Fibroblast of pulmonary artery (primary cell): ENCODE data around the gene ASPDH.

Experiments
- DNase-seq: peaks from one replicate; pipeline ENCODE4 v3.0.0-alpha.2; 2010; ENCODE audit warnings: low read depth
- H3K4me3 ChIP-seq: replicated peaks from 2 replicates; pipeline ENCODE4 v1.5.1; 2011; ENCODE audit warnings: low read depth, mild to moderate bottlenecking, control low read depth, low read length, moderate library complexity
- TF ChIP-seq, protein P1 (sequence below): IDR thresholded peaks from 2 replicates; pipeline ENCODE4 v1.5.1; 2011; ENCODE audit warnings: mild to moderate bottlenecking, control low read depth, low read length, inconsistent platforms; ENCODE audit errors: missing control alignments

The ASPDH gene

DNA sequence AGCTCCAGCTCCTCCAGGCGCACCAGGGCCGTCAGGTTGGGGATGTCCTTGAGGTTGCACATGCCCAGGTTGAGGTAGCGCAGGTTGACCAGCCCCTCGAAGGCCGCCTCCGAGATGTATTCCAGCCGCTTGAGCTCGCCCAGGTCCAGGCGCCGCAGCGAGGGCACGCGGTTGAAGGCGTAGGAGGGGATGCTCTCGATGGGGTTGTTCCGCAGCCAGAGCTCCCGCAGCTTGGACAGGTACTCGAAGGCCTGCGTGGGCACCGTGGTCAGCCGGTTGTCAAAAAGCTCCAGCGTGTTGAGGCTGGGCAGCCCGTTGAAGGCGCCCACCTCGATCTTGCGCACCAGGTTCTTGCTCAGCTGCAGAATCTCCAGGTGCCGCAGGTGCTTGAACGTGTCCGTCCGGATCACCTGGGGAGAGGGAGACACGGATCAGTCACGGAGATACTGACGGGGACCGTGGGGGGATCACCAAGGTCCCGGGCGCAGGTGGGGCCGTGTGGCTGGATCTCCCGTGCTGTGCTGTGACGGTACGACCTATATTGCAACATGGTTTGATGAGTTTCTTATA lies 5.4 kb upstream of the ASPDH start:
- no peak overlapping the region for H3K4me3 ChIP-seq
- no peak for DNase-seq
- TF ChIP-seq, protein P1, sequence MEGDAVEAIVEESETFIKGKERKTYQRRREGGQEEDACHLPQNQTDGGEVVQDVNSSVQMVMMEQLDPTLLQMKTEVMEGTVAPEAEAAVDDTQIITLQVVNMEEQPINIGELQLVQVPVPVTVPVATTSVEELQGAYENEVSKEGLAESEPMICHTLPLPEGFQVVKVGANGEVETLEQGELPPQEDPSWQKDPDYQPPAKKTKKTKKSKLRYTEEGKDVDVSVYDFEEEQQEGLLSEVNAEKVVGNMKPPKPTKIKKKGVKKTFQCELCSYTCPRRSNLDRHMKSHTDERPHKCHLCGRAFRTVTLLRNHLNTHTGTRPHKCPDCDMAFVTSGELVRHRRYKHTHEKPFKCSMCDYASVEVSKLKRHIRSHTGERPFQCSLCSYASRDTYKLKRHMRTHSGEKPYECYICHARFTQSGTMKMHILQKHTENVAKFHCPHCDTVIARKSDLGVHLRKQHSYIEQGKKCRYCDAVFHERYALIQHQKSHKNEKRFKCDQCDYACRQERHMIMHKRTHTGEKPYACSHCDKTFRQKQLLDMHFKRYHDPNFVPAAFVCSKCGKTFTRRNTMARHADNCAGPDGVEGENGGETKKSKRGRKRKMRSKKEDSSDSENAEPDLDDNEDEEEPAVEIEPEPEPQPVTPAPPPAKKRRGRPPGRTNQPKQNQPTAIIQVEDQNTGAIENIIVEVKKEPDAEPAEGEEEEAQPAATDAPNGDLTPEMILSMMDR: no peak

DNA sequence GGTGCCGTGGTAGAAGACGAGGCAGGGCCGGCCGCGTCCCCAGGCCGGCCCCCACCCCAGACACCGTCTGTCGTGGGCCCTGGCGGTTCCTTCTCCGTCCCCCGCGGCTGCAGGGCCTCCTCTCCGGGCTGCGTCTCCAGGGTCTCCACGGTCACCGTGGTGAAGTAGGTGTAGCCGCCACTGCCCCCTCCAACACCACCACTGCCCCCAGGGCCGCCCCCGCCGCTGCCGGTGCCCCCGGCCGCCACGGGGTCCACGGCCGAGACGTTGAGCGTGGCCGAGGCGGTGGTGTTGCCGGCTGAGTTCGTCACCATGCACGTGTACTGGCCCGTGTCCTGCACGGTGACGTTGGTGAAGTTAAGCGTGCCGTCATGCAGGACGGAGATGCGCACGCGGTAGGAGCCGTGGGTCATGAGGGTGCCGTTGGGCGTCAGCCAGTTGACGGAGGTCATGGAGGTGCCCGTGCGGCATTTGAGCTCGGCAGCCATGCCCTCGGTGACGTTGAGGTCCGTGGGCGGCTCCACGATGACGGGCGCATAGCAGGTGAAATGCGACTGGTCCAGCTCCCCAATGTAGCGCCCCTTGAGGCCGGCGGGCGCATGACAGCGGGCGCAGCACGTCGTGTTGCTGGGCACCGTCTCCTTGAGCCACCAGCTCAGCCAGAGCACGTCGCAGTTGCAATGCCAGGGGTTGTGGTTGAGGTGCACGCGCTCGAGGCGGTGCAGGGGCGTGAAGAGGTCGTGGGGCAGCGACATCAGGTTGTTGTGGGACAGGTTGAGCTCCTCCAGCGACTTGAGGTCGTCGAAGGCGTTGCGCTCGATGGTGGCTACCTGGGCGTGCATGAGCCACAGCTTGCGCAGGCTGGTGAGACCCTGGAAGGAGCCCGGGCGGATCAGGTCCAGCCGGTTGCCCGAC lies 4.6 kb upstream of the ASPDH start:
- no peak for DNase-seq
- TF ChIP-seq, protein P1: no peak
- H3K4me3 ChIP-seq: no peak overlapping the region

DNA sequence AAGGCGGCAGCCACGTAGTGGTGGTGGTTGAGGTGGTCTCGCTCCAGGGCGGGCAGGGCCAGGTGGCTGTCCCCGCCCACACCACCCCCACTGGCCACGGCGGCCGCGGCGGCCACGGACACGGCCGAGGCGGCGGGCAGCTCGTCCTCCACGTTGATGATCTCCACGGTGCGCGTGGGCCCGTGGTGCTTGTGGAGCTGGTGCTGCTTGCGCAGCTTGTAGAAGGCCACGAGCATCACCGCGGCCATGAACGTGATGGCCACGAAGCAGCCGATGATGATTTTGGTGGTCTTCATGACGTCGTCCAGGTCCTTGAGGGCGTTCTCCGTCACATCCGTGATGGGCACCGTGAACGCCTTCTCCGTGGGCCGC lies 4.0 kb upstream of the ASPDH start:
- TF ChIP-seq, protein P1: no peak
- H3K4me3 ChIP-seq: no peak overlapping the region
- DNase-seq: no peak

DNA sequence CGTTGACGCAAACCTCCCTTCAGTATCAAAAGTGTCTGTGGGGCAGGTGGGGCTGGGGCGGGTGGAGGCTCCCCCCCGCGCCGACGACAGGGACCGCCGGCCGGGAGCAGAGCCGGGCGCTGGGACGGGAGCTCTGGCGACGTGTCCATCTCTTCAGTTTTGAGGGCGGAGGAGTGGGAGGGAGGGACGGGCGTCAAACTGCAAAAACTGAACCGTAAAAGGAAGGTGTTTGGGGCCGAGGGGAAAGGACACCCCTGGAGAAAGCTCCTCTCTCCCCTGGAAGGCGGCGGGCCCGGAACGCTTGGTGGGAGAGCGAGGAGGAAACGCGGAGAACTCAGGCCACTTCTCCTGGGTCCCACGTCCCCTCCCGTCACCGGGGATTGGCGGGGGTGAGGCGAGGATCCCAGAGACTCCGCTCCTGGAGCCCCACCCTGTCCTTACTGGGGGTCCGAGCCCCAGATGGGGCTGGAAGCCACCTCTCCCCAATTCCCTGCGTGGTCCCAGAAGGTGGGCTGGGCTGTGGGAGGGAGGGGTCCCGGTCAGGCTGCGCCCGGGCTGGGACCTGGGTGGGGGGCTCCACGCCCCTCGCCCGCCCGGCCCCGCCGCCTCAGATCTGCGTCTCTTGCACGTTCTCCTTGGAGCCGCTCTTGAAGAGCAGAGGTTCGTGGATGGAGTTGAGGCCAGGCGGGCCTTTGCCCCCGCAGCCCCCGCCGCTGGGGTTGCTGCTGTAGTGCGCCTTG lies 3.4 kb upstream of the ASPDH start:
- TF ChIP-seq, protein P1: no peak
- DNase-seq: no peak
- no peak overlapping the region for H3K4me3 ChIP-seq

DNA sequence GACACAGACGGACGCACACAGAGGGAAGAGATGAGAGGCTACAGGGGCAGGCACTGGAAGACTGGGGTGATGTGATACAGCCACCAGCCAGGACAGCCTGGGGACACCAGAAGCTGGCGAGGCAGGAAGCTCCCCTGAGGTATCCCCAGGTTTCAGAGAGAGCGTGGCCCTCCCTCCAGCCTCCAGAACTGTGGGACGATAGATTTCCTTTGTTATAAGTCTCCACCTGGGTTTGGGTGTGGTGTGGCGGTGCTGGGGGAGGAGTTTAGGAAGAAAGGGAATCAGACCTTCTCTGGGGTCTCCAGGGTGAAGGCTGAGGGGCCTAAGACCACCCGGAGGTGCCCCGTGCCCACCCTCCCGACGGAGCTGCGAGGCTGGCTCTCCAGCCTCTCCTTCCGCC lies 2.7 kb upstream of the ASPDH start:
- TF ChIP-seq, protein P1: no peak
- no peak overlapping the region for H3K4me3 ChIP-seq
- DNase-seq: no peak

DNA sequence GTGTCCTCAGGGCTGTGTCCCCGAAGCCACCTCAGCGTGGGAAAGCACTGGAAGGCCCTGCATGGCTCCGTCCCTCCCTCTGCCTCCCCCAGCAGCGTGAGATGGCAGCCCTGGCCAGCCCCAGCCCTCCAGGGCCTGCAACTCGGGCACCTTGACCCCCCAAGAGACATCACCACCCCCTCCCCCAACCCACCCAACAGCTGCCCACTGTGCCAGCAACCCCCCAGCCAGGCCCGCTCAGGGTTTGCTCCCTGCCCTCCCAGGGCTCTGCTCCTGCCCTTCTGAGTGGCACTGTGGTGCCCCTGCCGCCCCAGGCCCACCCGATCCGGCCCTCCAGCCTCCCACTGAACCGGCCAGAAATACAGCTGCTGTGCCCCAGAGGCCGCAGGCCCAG lies 1.5 kb upstream of the ASPDH start:
- no peak for DNase-seq
- no peak overlapping the region for H3K4me3 ChIP-seq
- TF ChIP-seq, protein P1: no peak
